Measurements from ENCODE around the gene MYOT. TPM values are rescaled to one million over a fixed set of nuclear protein-coding genes. Genes with fewer than 3 reads are reported as not detected.

The MYOT gene
- total and polyA plus RNA-seq, 2 donors (not counting 1 experiment from before 2014, with no cell fraction given): not detected

DNA sequence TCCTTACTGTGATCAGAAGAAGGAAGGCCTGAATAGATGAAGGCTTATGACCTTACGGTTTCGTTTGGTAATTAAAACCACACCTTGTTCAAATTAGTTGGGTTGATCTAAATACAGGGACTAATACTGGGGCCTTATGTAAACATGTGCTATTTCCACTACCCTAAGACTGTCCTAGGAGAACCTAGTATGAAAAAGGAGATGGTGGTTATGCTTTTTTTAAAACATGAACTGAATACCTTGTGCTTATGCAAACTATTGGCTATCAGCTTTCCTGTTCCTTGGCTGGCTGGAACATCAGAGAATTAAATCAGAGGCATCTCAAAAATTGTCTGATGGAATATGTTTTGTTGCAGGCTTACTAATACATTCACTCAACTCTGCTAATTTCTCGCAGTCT lies 3.9 kb downstream of the MYOT start:
- H3K36me3 ChIP-seq (replicated peaks in 1 of 2; ENCODE audit: control extremely low read depth in 1 of 2, control insufficient read depth in 1 of 2, extremely low read depth in 1 of 2, insufficient read depth in 2 of 2, low read length in 1 of 2): no peaks in the 10 kb centered on the region
- no peak overlapping the region for H3K9ac ChIP-seq (ENCODE audit: low read length)
- intact Hi-C loops (cut with micrococcal nuclease): no loop called here
- Mint-ChIP-seq H3K27ac (no peak overlapping the region), H3K27me3 (no peaks in the 10 kb centered on the region), H3K4me1 (peaks cover 8% of the 10 kb centered on the region), H3K9me3 (ENCODE audit: insufficient read depth) (no peaks in the 10 kb centered on the region), H3K4me3 (no peak overlapping the region)
- no peaks in the 10 kb centered on the region for H4K20me1 ChIP-seq (ENCODE audit: control insufficient read depth, insufficient read depth, low read length, poor library complexity, severe bottlenecking)
- no peaks in the 10 kb centered on the region for H3K9me3 ChIP-seq (ENCODE audit: control extremely low read depth in 1 of 3, control insufficient read depth in 2 of 3, insufficient read depth in 1 of 3, low read length in 2 of 3)
- DNase-seq: no peak
- H3K4me3 ChIP-seq (ENCODE audit: control extremely low read depth in 1 of 5, extremely low read depth in 1 of 5, insufficient read depth in 1 of 5, low read depth in 2 of 5, low read length in 4 of 5): no peak overlapping the region
- H3K4me2 ChIP-seq (replicated peaks; ENCODE audit: low read depth, low read length, poor library complexity, severe bottlenecking): no peak overlapping the region
- CTCF ChIA-PET: no interaction called here
- TF ChIP-seq, protein P1, sequence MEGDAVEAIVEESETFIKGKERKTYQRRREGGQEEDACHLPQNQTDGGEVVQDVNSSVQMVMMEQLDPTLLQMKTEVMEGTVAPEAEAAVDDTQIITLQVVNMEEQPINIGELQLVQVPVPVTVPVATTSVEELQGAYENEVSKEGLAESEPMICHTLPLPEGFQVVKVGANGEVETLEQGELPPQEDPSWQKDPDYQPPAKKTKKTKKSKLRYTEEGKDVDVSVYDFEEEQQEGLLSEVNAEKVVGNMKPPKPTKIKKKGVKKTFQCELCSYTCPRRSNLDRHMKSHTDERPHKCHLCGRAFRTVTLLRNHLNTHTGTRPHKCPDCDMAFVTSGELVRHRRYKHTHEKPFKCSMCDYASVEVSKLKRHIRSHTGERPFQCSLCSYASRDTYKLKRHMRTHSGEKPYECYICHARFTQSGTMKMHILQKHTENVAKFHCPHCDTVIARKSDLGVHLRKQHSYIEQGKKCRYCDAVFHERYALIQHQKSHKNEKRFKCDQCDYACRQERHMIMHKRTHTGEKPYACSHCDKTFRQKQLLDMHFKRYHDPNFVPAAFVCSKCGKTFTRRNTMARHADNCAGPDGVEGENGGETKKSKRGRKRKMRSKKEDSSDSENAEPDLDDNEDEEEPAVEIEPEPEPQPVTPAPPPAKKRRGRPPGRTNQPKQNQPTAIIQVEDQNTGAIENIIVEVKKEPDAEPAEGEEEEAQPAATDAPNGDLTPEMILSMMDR (IDR thresholded peaks at IDR 0.05): no peak
- no peak for TF ChIP-seq EZH2 (IDR thresholded peaks at IDR 0.05; ENCODE audit: borderline replicate concordance, insufficient read depth, low read depth, low read length, poor library complexity, severe bottlenecking)
- POLR2A ChIA-PET: no interaction called here
- H3K27ac ChIP-seq (ENCODE audit: low read length in 2 of 2): no peak overlapping the region
- no peak overlapping the region for H2AFZ ChIP-seq (ENCODE audit: insufficient read depth, low read depth, low read length, poor library complexity, severe bottlenecking)
- H3K79me2 ChIP-seq (ENCODE audit: control insufficient read depth, insufficient read depth, low read length): no peaks in the 10 kb centered on the region
- WGBS (ENCODE audit: insufficient coverage): no CpG with 5 or more reads among the region's 3 CpGs
- no peak for ATAC-seq (ENCODE audit: low read depth)
- H3K27me3 ChIP-seq (replicated peaks in 1 of 4; ENCODE audit: control extremely low read depth in 1 of 4, control insufficient read depth in 3 of 4, insufficient read depth in 4 of 4, low read length in 3 of 4): no peaks in the 10 kb centered on the region
- no peaks in the 10 kb centered on the region for H3K4me1 ChIP-seq (ENCODE audit: control insufficient read depth in 2 of 2, insufficient read depth in 2 of 2, low read length in 2 of 2)

DNA sequence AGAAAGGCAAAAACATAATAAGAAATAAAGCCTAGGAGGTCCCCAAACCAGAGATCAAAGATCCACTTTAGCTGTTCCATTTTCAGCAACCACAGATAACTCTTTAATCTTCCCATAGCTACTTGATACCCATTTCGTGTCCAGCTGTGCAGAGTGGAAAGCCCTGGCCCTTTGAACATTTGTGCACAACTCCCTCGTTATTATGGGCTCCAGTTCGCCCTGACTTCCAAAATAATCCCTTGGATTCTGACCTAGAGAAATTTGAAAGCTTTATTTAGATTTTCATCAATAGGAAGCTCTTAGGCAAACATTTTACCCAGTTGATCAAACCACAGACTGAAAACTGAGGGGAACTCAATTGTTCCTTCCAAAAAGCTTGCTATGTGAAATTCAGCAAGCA lies 4.8 kb downstream of the MYOT start:
- H3K4me1 Mint-ChIP-seq: peaks cover 8% of the 10 kb centered on the region
- ChIA-PET CTCF (no interaction called here), POLR2A (no interaction called here)
- Histone ChIP-seq H3K4me3 (ENCODE audit: control extremely low read depth in 1 of 5, extremely low read depth in 1 of 5, insufficient read depth in 1 of 5, low read depth in 2 of 5, low read length in 4 of 5) (no peak overlapping the region), H3K4me2 (replicated peaks; ENCODE audit: low read depth, low read length, poor library complexity, severe bottlenecking) (no peak overlapping the region), H3K27me3 (replicated peaks in 1 of 4; ENCODE audit: control extremely low read depth in 1 of 4, control insufficient read depth in 3 of 4, insufficient read depth in 4 of 4, low read length in 3 of 4) (no peaks in the 10 kb centered on the region), H3K9ac (ENCODE audit: low read length) (no peak overlapping the region), H3K4me1 (ENCODE audit: control insufficient read depth in 2 of 2, insufficient read depth in 2 of 2, low read length in 2 of 2) (no peaks in the 10 kb centered on the region), H4K20me1 (ENCODE audit: control insufficient read depth, insufficient read depth, low read length, poor library complexity, severe bottlenecking) (no peaks in the 10 kb centered on the region), H3K9me3 (ENCODE audit: control extremely low read depth in 1 of 3, control insufficient read depth in 2 of 3, insufficient read depth in 1 of 3, low read length in 2 of 3) (no peaks in the 10 kb centered on the region), H3K79me2 (ENCODE audit: control insufficient read depth, insufficient read depth, low read length) (no peaks in the 10 kb centered on the region), H3K27ac (ENCODE audit: low read length in 2 of 2) (no peak overlapping the region), H2AFZ (ENCODE audit: insufficient read depth, low read depth, low read length, poor library complexity, severe bottlenecking) (no peak overlapping the region), H3K36me3 (replicated peaks in 1 of 2; ENCODE audit: control extremely low read depth in 1 of 2, control insufficient read depth in 1 of 2, extremely low read depth in 1 of 2, insufficient read depth in 2 of 2, low read length in 1 of 2) (no peaks in the 10 kb centered on the region)
- H3K4me3 Mint-ChIP-seq: no peak overlapping the region
- ATAC-seq (ENCODE audit: low read depth) (no peak), DNase-seq (no peak)
- TF ChIP-seq, protein P1 (IDR thresholded peaks at IDR 0.05): no peak
- no peak for TF ChIP-seq EZH2 (IDR thresholded peaks at IDR 0.05; ENCODE audit: borderline replicate concordance, insufficient read depth, low read depth, low read length, poor library complexity, severe bottlenecking)
- H3K27me3 Mint-ChIP-seq: no peaks in the 10 kb centered on the region
- H3K27ac Mint-ChIP-seq: no peak overlapping the region
- intact Hi-C loops (cut with micrococcal nuclease): no loop called here
- H3K9me3 Mint-ChIP-seq (ENCODE audit: insufficient read depth): no peaks in the 10 kb centered on the region
- WGBS (ENCODE audit: insufficient coverage): 89% methylated on average over 3 of the region's 3 CpGs

All from B cell (primary cell).